GM12874 (cell line): ENCODE measurements around the gene RBM39.

Experiments used
- CTCF ChIP-seq: IDR thresholded peaks from 2 replicates; pipeline ENCODE4 v1.5.1; 2011; ENCODE audit warnings: low read depth, mild to moderate bottlenecking, control low read depth, low read length, moderate library complexity; ENCODE audit not compliant: insufficient read depth

RBM39 gene

GRCh38 chr20:35757098-35757705 is 15.1 kb upstream of the RBM39 start:
- no peak for TF ChIP-seq CTCF

GRCh38 chr20:35756404-35756803 is 14.3 kb upstream of the RBM39 start:
- TF ChIP-seq CTCF, result no peak

GRCh38 chr20:35750611-35751010 is 8.6 kb upstream of the RBM39 start:
- no peak for TF ChIP-seq CTCF

GRCh38 chr20:35743693-35744491 is 1.8 kb upstream of the RBM39 start:
- no peak for TF ChIP-seq CTCF

GRCh38 chr20:35742741-35743523 is 872 bp upstream of the RBM39 start:
- TF ChIP-seq CTCF, result no peak

GRCh38 chr20:35739294-35740163 is 2.5 kb downstream of the RBM39 start:
- peak; percentile 9; the same call in 1 of the 2 replicates for TF ChIP-seq CTCF
